Heart left ventricle (tissue), 16 donors: ENCODE measurements around the gene ADAMTS3. TPM values are rescaled to one million over a fixed set of nuclear protein-coding genes. Genes with fewer than 3 reads are reported as not detected.
A peak's percentile ranks its signal among the peaks of the same experiment; 100 is the strongest.

Source experiments
- ATAC-seq, 4 donors: fragments of 200-7000 bp; cut with Tn5 transposase; one replicate each; pipeline ENCODE4 v1.9.1; 2020 to 2022; ENCODE audit warnings: moderate library complexity in 4 of 4, mild to moderate bottlenecking in 3 of 4, moderate number of reproducible peaks in 1 of 4
- DNase-seq, 5 donors: peaks; one replicate each; pipeline ENCODE4 v3.0.0-alpha.2; 2020
- H3K27ac ChIP-seq, 12 donors: fragments of 200-600 bp; sonication (generic) in 4 of 12; one replicate each; pipeline versions ENCODE4 v1.5.0 to v1.8.0; 2016 to 2022; ENCODE audit warnings: mild to moderate bottlenecking in 2 of 12
- H3K27me3 ChIP-seq, 9 donors: fragments of 200-600 bp; sonication (generic) in 2 of 9; one replicate each; pipeline versions ENCODE4 v1.5.1 to v1.8.0; 2016 to 2022; ENCODE audit warnings: mild to moderate bottlenecking in 3 of 9
- H3K36me3 ChIP-seq, 9 donors: fragments of 200-600 bp; sonication (generic) in 2 of 9; one replicate each; pipeline versions ENCODE4 v1.5.0 to v1.8.0; 2018 to 2022; ENCODE audit warnings: mild to moderate bottlenecking in 2 of 9
- H3K4me1 ChIP-seq, 12 donors: fragments of 200-600 bp; sonication (generic) in 4 of 12; one replicate each; pipeline versions ENCODE4 v1.5.0 to v1.8.0; 2016 to 2022; ENCODE audit warnings: mild to moderate bottlenecking in 3 of 12
- H3K4me3 ChIP-seq, 12 donors: fragments of 200-600 bp; sonication (generic) in 4 of 12; one replicate each; pipeline versions ENCODE4 v1.5.0 to v1.8.0; 2017 to 2022; ENCODE audit warnings: mild to moderate bottlenecking in 9 of 12, moderate library complexity in 4 of 12
- H3K9me3 ChIP-seq, 12 donors: fragments of 200-600 bp; sonication (generic) in 4 of 12; one replicate each; pipeline versions ENCODE4 v1.5.0 to v1.8.0; 2016 to 2022; ENCODE audit warnings: mild to moderate bottlenecking in 1 of 12
- CTCF ChIP-seq, 12 donors: fragments of 200-600 bp; sonication (generic) in 4 of 12; IDR thresholded peaks; one replicate each; pipeline versions ENCODE4 v1.5.0 to v1.8.0; 2018 to 2022; ENCODE audit warnings: antibody characterized with exemption in 12 of 12, mild to moderate bottlenecking in 5 of 12
- POLR2A ChIP-seq, 2 donors: fragments of 450-650 bp; IDR thresholded peaks; one replicate each; pipeline ENCODE4 v1.6.1; 2017; ENCODE audit warnings: antibody characterized with exemption in 2 of 2, mild to moderate bottlenecking in 2 of 2, moderate library complexity in 2 of 2
- WGBS, 4 donors: extraction: QIAGEN DNeasy Blood & Tissue Kit in 2 of 4; methylation state at CpG; one replicate each; pipeline versions ENCODE4 v1.1.5 to v1.1.7; 2013 to 2018; 5-methylcytosine and 5-hydroxymethylcytosine counted together
- intact Hi-C, 10 donors: fragments of 100-400 bp; cut with DNase I; formaldehyde crosslinking; loops; one replicate each; pipeline versions ENCODE4 v1.11.1 to v1.14.2; 2022
- polyA plus RNA-seq, 2 donors: library from polyadenylated mRNA; stranded (reverse); fragments of 200-250 nt; gene quantifications; one replicate each; pipeline ENCODE4 v1.2.3, GENCODE V29; 2013
- total RNA-seq, 9 donors: library from RNA; depleted of rRNA in 2 of 9; stranded (reverse); fragments of >200 nt in 2 of 9; fragmentation: NEBNext Ultra II Directional in 3 of 9; extraction: Animal tissue kit (Norgen Biotek cat#: 25700) in 3 of 9; gene quantifications; one replicate each; pipeline versions ENCODE4 v1.1.0 to v1.2.4, GENCODE V29; 2016 to 2023
- donor health status: ischemic (EF 13 %, LVEDD 7.1; RV severe dilation, severe dysfunction).
- donor health status: healthy with polysubstance abuse.
- donor health status: DM: no; HTN: yes; CAD: no.
- donor health status: DM: no; HTN: no; CAD: no.
- donor health status: ischemic (EF 25% LVEDD 6.9; RV normal size, moderate dysfunction).
- donor health status: ischemic (EF 25% LVEDD 5.7; RV mildly dilated, moderate dysfunction).
- donor health status: healthy.
- donor health status: DM: yes; HTN: yes; CAD: no.
- donor health status: ischemic (EF 35%, LVEDD 5.7; RV mildly dilated, moderate dysfunction).
- donor health status: nonischemic (EF 11% LVEDD 7.7; RV severe dilation, severe dysfunction).
- donor health status: DM: yes; HTN: yes; CAD: no.
- donor health status: PGD.
- donor health status: ischemic (EF 29% LVEDD 5.4; RV normal size, mild dysfunction).
- donor health status: nonischemic (EF 23%, LVEDD 6.1; RV moderate dilation, normal function).

ADAMTS3 gene
- total and polyA plus RNA-seq, 11 donors, result 0.08 to 3.3 (median 0.42) TPM; not detected in 1

- Histone ChIP-seq H3K9me3 (no peaks in the 10 kb centered on the region), H3K4me3 (no peak overlapping the region), H3K36me3 (no peaks in the 10 kb centered on the region), H3K27me3 (no peaks in the 10 kb centered on the region), H3K27ac (no peak overlapping the region), H3K4me1 (peaks cover 0 to 4% (median 0%) of the 10 kb centered on the region in 12 donors)
- DNase-seq (no peak), ATAC-seq (peak; percentile 51 to 84 (median 71))
- no peak for TF ChIP-seq POLR2A (IDR thresholded peaks at IDR 0.05)
- TF ChIP-seq CTCF (IDR thresholded peaks at IDR 0.05), result peak; percentile 47 to 79 (median 64)
- 20 to 21% (median 21%) methylated on average over 5 of the region's 5 CpGs for WGBS, 4 donors
- intact Hi-C loops, result loop anchor here in 7 of 10 donors (10.0 kb wide), 3 partner anchors 169 to 729 kb away; no protein-coding TSS in a partner anchor
Observed at GRCh38 chr4:72295966-72296557, 273.0 kb downstream of the ADAMTS3 start.

- 95 to 97% (median 96%) methylated on average over 9 of the region's 9 CpGs for WGBS, 4 donors
- DNase-seq, result no peak
- no peaks in the 10 kb centered on the region for H3K4me1 ChIP-seq
- no peak overlapping the region for H3K4me3 ChIP-seq
- TF ChIP-seq POLR2A (IDR thresholded peaks at IDR 0.05) (no peak), CTCF (IDR thresholded peaks at IDR 0.05) (no peak)
- no peaks in the 10 kb centered on the region for H3K27me3 ChIP-seq
- no peaks in the 10 kb centered on the region for H3K9me3 ChIP-seq
- H3K27ac ChIP-seq, result no peak overlapping the region
- ATAC-seq, result no peak
- no peaks in the 10 kb centered on the region for H3K36me3 ChIP-seq
- intact Hi-C loops, result loop anchor here in 7 of 10 donors (10.0 kb wide), 3 partner anchors 174 to 734 kb away; no protein-coding TSS in a partner anchor
Observed at GRCh38 chr4:72290737-72291136, 278.3 kb downstream of the ADAMTS3 start.

GRCh38 chr4:72286910-72287309 is 282.1 kb downstream of the ADAMTS3 start:
- intact Hi-C loops, result no loop called here
- no peak for DNase-seq
- Histone ChIP-seq H3K27me3 (no peaks in the 10 kb centered on the region), H3K36me3 (no peaks in the 10 kb centered on the region), H3K27ac (no peak overlapping the region), H3K4me3 (no peak overlapping the region), H3K4me1 (no peaks in the 10 kb centered on the region), H3K9me3 (no peaks in the 10 kb centered on the region)
- ATAC-seq, result no peak
- TF ChIP-seq POLR2A (IDR thresholded peaks at IDR 0.05), result no peak
- no peak for TF ChIP-seq CTCF (IDR thresholded peaks at IDR 0.05)
- 87 to 95% (median 89%) methylated on average over 2 of the region's 2 CpGs for WGBS, 4 donors

GRCh38 chr4:72286185-72286584 is 282.8 kb downstream of the ADAMTS3 start:
- TF ChIP-seq CTCF (IDR thresholded peaks at IDR 0.05) (no peak), POLR2A (IDR thresholded peaks at IDR 0.05) (no peak)
- Histone ChIP-seq H3K27me3 (no peaks in the 10 kb centered on the region), H3K27ac (no peak overlapping the region), H3K4me1 (no peaks in the 10 kb centered on the region), H3K4me3 (no peak overlapping the region), H3K9me3 (no peaks in the 10 kb centered on the region), H3K36me3 (no peaks in the 10 kb centered on the region)
- DNase-seq, result no peak
- no peak for ATAC-seq
- intact Hi-C loops, result no loop called here
- 82 to 94% (median 85%) methylated on average over 1 of the region's 1 CpG for WGBS, 4 donors
